K562 (cell line): ENCODE data around the gene TCEA3. TPM values are rescaled to one million over a fixed set of nuclear protein-coding genes. Genes with fewer than 3 reads are reported as not detected.
A peak's percentile ranks its signal among the peaks of the same experiment; 100 is the strongest.

Experiments used
- ATAC-seq: fragments of 200-7000 bp; cut with Tn5 transposase; 3 replicates; pipeline ENCODE4 v1.9.1; 2020; ENCODE audit warnings: moderate library complexity
- BruUV-seq: library from RNA; stranded (reverse); fragments of 400-500 nt; replicated peaks from 2 replicates; lab custom pipeline; 2021; lab: Mats Ljungman, UMichigan
- CTCF ChIA-PET: fragments of 300-600 bp; formaldehyde crosslinking; extraction: SDS; loops from one replicate; lab custom pipeline; 2021; ENCODE audit warnings: low intra/inter-chr PET ratio; lab: Yijun Ruan, JAX
- POLR2A ChIA-PET: fragments of 300-600, 350-650 bp; sonication (Branson Sonifier 250); formaldehyde crosslinking; extraction: SDS; loops from one replicate; lab custom pipeline; 2021; ENCODE audit warnings: antibody characterized with exemption, inconsistent platforms; lab: Yijun Ruan, JAX
- DNase-seq, 4 experiments: peaks; one replicate each; pipeline versions ENCODE4 v3.0.0 to v3.0.0-alpha.2; 2011 to 2018; ENCODE audit warnings: low spot score in 3 of 4, mixed read lengths in 3 of 4; ENCODE audit errors: extremely low read depth in 1 of 4
- FAIRE-seq: peaks from 2 replicates; lab custom pipeline; 2011; peaks lifted over from hg19 to GRCh38; lab: Jason Lieb, UNC
- H2AFZ ChIP-seq: 2 replicates; pipeline ENCODE4 v1.6.0; 2011; ENCODE audit warnings: low read depth, low read length, control low read depth, inconsistent platforms
- H3K27ac ChIP-seq: fragments of 200-600 bp; 3 replicates; pipeline ENCODE4 v1.8.0; 2011; ENCODE audit warnings: low read depth, mild to moderate bottlenecking, control low read depth, inconsistent platforms, low read length, moderate library complexity, mixed read lengths; ENCODE audit errors: extremely low read depth
- H3K27me3 ChIP-seq, 2 experiments: fragments of 300-600 bp in 1 of 2; 2 replicates in 1 of 2; 3 replicates in 1 of 2; pipeline versions ENCODE4 v1.6.0 to v1.8.0; 2011; ENCODE audit warnings: inconsistent platforms in 2 of 2, low read length in 2 of 2, mild to moderate bottlenecking in 1 of 2, mixed read lengths in 1 of 2, moderate library complexity in 1 of 2; ENCODE audit not compliant: control insufficient read depth in 2 of 2, insufficient read depth in 2 of 2
- H3K36me3 ChIP-seq: fragments of 300-600 bp; 3 replicates; pipeline ENCODE4 v1.8.0; 2011; ENCODE audit warnings: mild to moderate bottlenecking, low read length, inconsistent platforms; ENCODE audit not compliant: control insufficient read depth, insufficient read depth
- H3K4me1 ChIP-seq, 2 experiments: fragments of 200-600 bp in 1 of 2; replicated peaks in 1 of 2; 2 replicates in 1 of 2; 3 replicates in 1 of 2; pipeline versions ENCODE4 v1.5.1 to v1.8.0; 2011; ENCODE audit warnings: inconsistent platforms in 2 of 2, low read length in 2 of 2, mild to moderate bottlenecking in 1 of 2, mixed read lengths in 1 of 2, moderate library complexity in 1 of 2; ENCODE audit not compliant: control insufficient read depth in 2 of 2, insufficient read depth in 2 of 2
- H3K4me2 ChIP-seq: 2 replicates; pipeline ENCODE4 v1.6.1; 2011; ENCODE audit warnings: low read length, control low read depth, inconsistent platforms, mixed read lengths; ENCODE audit not compliant: insufficient read depth
- H3K4me3 ChIP-seq: fragments of 200-600 bp; sonication (generic), shearing (Covaris generic); 2 replicates; pipeline ENCODE4 v1.5.1; 2016; ENCODE audit warnings: control low read depth, inconsistent platforms
- H3K79me2 ChIP-seq: fragments of 200-600 bp; 3 replicates; pipeline ENCODE4 v1.8.0; 2011; ENCODE audit warnings: low read length, inconsistent platforms; ENCODE audit not compliant: control insufficient read depth, insufficient read depth
- H3K9ac ChIP-seq, 2 experiments: 2 replicates each; pipeline versions ENCODE4 v1.6.0 to v1.6.1; 2011; ENCODE audit warnings: low read depth in 2 of 2, low read length in 2 of 2, control low read depth in 1 of 2, inconsistent platforms in 1 of 2, mild to moderate bottlenecking in 1 of 2, mixed read lengths in 1 of 2; ENCODE audit not compliant: insufficient read depth in 1 of 2
- H3K9me1 ChIP-seq: one replicate; pipeline ENCODE4 v1.6.0; 2011; ENCODE audit warnings: inconsistent platforms, mild to moderate bottlenecking, low read length, moderate library complexity; ENCODE audit not compliant: control insufficient read depth, insufficient read depth
- H3K9me3 ChIP-seq: replicated peaks from 2 replicates; pipeline ENCODE4 v1.5.1; 2011; ENCODE audit warnings: low read depth, low read length, inconsistent platforms; ENCODE audit not compliant: control insufficient read depth, insufficient read depth
- H4K20me1 ChIP-seq: replicated peaks from 2 replicates; pipeline ENCODE4 v1.6.1; 2011; ENCODE audit warnings: low read length, inconsistent platforms, mixed read lengths; ENCODE audit not compliant: control insufficient read depth, insufficient read depth
- ATF2 ChIP-seq: sonication (generic); formaldehyde crosslinking; IDR thresholded peaks from 2 replicates; pipeline ENCODE4 v1.8.1; 2022; ENCODE audit warnings: missing genetic modification reagents
- CBFA2T3 ChIP-seq: fragments of 450-650 bp; IDR thresholded peaks from 2 replicates; pipeline ENCODE4 v1.6.1; 2017
- ZBTB5 ChIP-seq: fragments of 450-650 bp; IDR thresholded peaks from 2 replicates; pipeline ENCODE4 v1.6.1; 2017; ENCODE audit warnings: antibody characterized with exemption
- ZKSCAN3 ChIP-seq: fragments of 250-450 bp; sonication (Bioruptor Pico); IDR thresholded peaks from 2 replicates; pipeline ENCODE4 v1.4.0; 2020
- ZNF224 ChIP-seq: sonication (generic); formaldehyde crosslinking; IDR thresholded peaks from 2 replicates; pipeline ENCODE4 v1.8.0; 2022; ENCODE audit warnings: mild to moderate bottlenecking, missing genetic modification reagents
- WGBS: fragments of 100-300 bp; shearing (Covaris generic); methylation state at CpG from one replicate; pipeline ENCODE4 v1.1.6; 2016; ENCODE audit warnings: low coverage, mixed read lengths; ENCODE audit not compliant: insufficient coverage; ENCODE audit errors: missing lambda C conversion rate; 5-methylcytosine and 5-hydroxymethylcytosine counted together
- in situ Hi-C: fragments of 300-500 bp; cut with MboI; formaldehyde crosslinking; loops from 4 replicates; pipeline ENCODE4 v1.15.0; 2018; ENCODE audit warnings: inconsistent platforms, mixed read lengths
- intact Hi-C: fragments of 100-400 bp; cut with micrococcal nuclease; formaldehyde crosslinking; loops from 2 replicates; pipeline ENCODE4 v1.14.2; 2022
- polyA plus RNA-seq, 8 experiments: library from polyadenylated mRNA; depleted of rRNA in 4 of 8; stranded (reverse) in 5 of 8; unstranded in 3 of 8; fragments of >200 nt; fragmentation: Nextera tagmentation in 2 of 8; fragmentation: Illumina TruSeq in 1 of 8; extraction: Ambion mirVana in 2 of 8; extraction: Trizol in 1 of 8; gene quantifications; 2 replicates each; pipeline versions ENCODE4 v1.2.1 to v1.2.3, GENCODE V29; 2011 to 2014; ENCODE audit warnings: inconsistent platforms in 1 of 8, missing spikeins in 1 of 8
- total RNA-seq, 7 experiments: library from RNA; depleted of rRNA in 6 of 7; stranded (reverse); fragments of >200 nt in 6 of 7; fragmentation: Illumina TruSeq in 2 of 7; extraction: Trizol in 2 of 7; gene quantifications; 2 replicates each; pipeline versions ENCODE4 v1.2.1 to v1.2.3, GENCODE V29; 2011 to 2021; ENCODE audit warnings: low replicate concordance in 1 of 7

The TCEA3 gene
- total and polyA plus RNA-seq, 9 of the 15 experiments (the other 6 are each of a cell fraction or from before 2014, with no cell fraction given), result 0.03 to 0.55 (median 0.36) TPM

GRCh38 chr1:23337869-23338268, 86.7 kb downstream of the TCEA3 start:
- no peak overlapping the region for H2AFZ ChIP-seq
- no TSS peak for BruUV-seq
- H3K9me1 ChIP-seq, result no peaks in the 10 kb centered on the region
- intact Hi-C loops (no loop called here), in situ Hi-C loops (no loop called here)
- no peak for DNase-seq
- ChIA-PET CTCF (no interaction called here), POLR2A (interaction anchor here (0.6 to 3.4 kb wide), 3 partner anchors 8 to 348 kb away, joined by 3 to 21 read pairs (median 4); no protein-coding TSS in a partner anchor)
- TF ChIP-seq ZNF224 (no peak), ZKSCAN3 (CRISPR knock-in tag) (no peak), CBFA2T3 (peak; percentile 30; the same call in 1 of the 2 replicates), ATF2 (no peak), ZBTB5 (no peak)
- H4K20me1 ChIP-seq, result peaks cover 46% of the 10 kb centered on the region
- peaks cover 93% of the 10 kb centered on the region for H3K79me2 ChIP-seq
- no peaks in the 10 kb centered on the region for H3K27me3 ChIP-seq
- no peak for FAIRE-seq
- H3K9ac ChIP-seq, result no peak overlapping the region
- WGBS, result 89% methylated on average over 2 of the region's 2 CpGs
- H3K9me3 ChIP-seq, result no peaks in the 10 kb centered on the region
- no peak for ATAC-seq
- H3K27ac ChIP-seq, result no peak overlapping the region
- H3K36me3 ChIP-seq, result peaks cover 80% of the 10 kb centered on the region
- no peak overlapping the region for H3K4me3 ChIP-seq
- no peak overlapping the region for H3K4me2 ChIP-seq
- peaks cover 15 to 24% of the 10 kb centered on the region in 2 experiments; a peak in 4 of 5 replicates for H3K4me1 ChIP-seq
